GM12878 (cell line): ENCODE measurements around the gene FGF12. TPM values are rescaled to one million over a fixed set of nuclear protein-coding genes. Genes with fewer than 3 reads are reported as not detected.

Experiments used
- ATAC-seq: fragments of 200-7000 bp; cut with Tn5 transposase; 3 replicates; pipeline ENCODE4 v1.9.1; 2020; ENCODE audit warnings: mild to moderate bottlenecking, moderate library complexity
- BruUV-seq: library from RNA; stranded (reverse); fragments of 400-500 nt; replicated peaks from 2 replicates; lab custom pipeline; 2021; lab: Mats Ljungman, UMichigan
- CTCF ChIA-PET: fragments of 300-600 bp; sonication (Branson Sonifier 250); formaldehyde crosslinking; extraction: SDS; loops from one replicate; lab custom pipeline; 2021; ENCODE audit warnings: inconsistent platforms; lab: Yijun Ruan, JAX
- POLR2A ChIA-PET: fragments of 350-600 bp; formaldehyde crosslinking; extraction: SDS; loops from one replicate; lab custom pipeline; 2021; ENCODE audit warnings: inconsistent platforms; lab: Charles Lee
- RAD21 ChIA-PET: fragments of 300-600 bp; sonication (Branson Sonifier 250); formaldehyde crosslinking; loops from one replicate; lab custom pipeline; 2023; ENCODE audit warnings: antibody characterized with exemption; ENCODE audit not compliant: unreplicated experiment; lab: Charles Lee
- SMC1A ChIA-PET: fragments of 300-600 bp; sonication (Branson Sonifier 250); formaldehyde crosslinking; loops from one replicate; lab custom pipeline; 2023; ENCODE audit not compliant: unreplicated experiment, uncharacterized antibody; lab: Charles Lee
- DNase-seq: peaks from one replicate; pipeline ENCODE4 v3.0.0-alpha.2; 2011; ENCODE audit warnings: low read depth, low spot score
- FAIRE-seq: peaks from 3 replicates; lab custom pipeline; 2011; peaks lifted over from hg19 to GRCh38; lab: Jason Lieb, UNC
- H2AFZ ChIP-seq: 2 replicates; pipeline ENCODE4 v1.6.0; 2011; ENCODE audit warnings: low read depth, low read length, control low read depth; ENCODE audit not compliant: control insufficient read depth
- H3K27ac ChIP-seq: 2 replicates; pipeline ENCODE4 v1.5.1; 2011; ENCODE audit warnings: control low read depth; ENCODE audit not compliant: control insufficient read depth, insufficient read depth
- H3K27me3 ChIP-seq, 2 experiments: replicated peaks in 1 of 2; 2 replicates each; pipeline versions ENCODE4 v1.6.0 to v1.6.1; 2011; ENCODE audit warnings: low read length in 1 of 2; ENCODE audit not compliant: control insufficient read depth in 2 of 2, insufficient read depth in 2 of 2
- H3K36me3 ChIP-seq, 2 experiments: 2 replicates each; pipeline ENCODE4 v1.5.1; 2011; ENCODE audit warnings: low read length in 1 of 2; ENCODE audit not compliant: control insufficient read depth in 2 of 2, insufficient read depth in 2 of 2
- H3K4me1 ChIP-seq: 2 replicates; pipeline ENCODE4 v1.6.1; 2011; ENCODE audit warnings: mild to moderate bottlenecking, low read length, moderate library complexity, mixed read lengths; ENCODE audit not compliant: control insufficient read depth, insufficient read depth
- H3K4me2 ChIP-seq: 2 replicates; pipeline ENCODE4 v1.6.0; 2011; ENCODE audit warnings: control low read depth; ENCODE audit not compliant: control insufficient read depth, insufficient read depth
- H3K4me3 ChIP-seq: fragments of 200-600 bp; sonication (generic); 2 replicates; pipeline ENCODE4 v1.5.1; 2016
- H3K79me2 ChIP-seq: 2 replicates; pipeline ENCODE4 v1.6.0; 2011; ENCODE audit warnings: low read length; ENCODE audit not compliant: control insufficient read depth, insufficient read depth
- H3K9ac ChIP-seq: 2 replicates; pipeline ENCODE4 v1.8.0; 2011; ENCODE audit warnings: low read length, control low read depth, mixed read lengths; ENCODE audit not compliant: control insufficient read depth, insufficient read depth
- H3K9me3 ChIP-seq: replicated peaks from 3 replicates; pipeline ENCODE4 v1.5.1; 2011; ENCODE audit warnings: mild to moderate bottlenecking, low read length; ENCODE audit not compliant: control insufficient read depth, insufficient read depth
- H4K20me1 ChIP-seq: 2 replicates; pipeline ENCODE4 v1.6.0; 2011; ENCODE audit not compliant: control insufficient read depth, insufficient read depth
- RAD21 ChIP-seq: IDR thresholded peaks from 2 replicates; pipeline ENCODE4 v1.6.1; 2011; ENCODE audit warnings: mild to moderate bottlenecking, low read depth, low read length, moderate library complexity; ENCODE audit not compliant: insufficient read depth
- SMC3 ChIP-seq: IDR thresholded peaks from 2 replicates; pipeline ENCODE4 v1.6.1; 2011; ENCODE audit warnings: low read length, improper control_type of control experiment, borderline replicate concordance
- SREBF2 ChIP-seq: IDR thresholded peaks from 2 replicates; pipeline ENCODE4 v1.6.1; 2012; ENCODE audit warnings: mild to moderate bottlenecking, low read length
- ZNF207 ChIP-seq: fragments of 450-650 bp; IDR thresholded peaks from 2 replicates; pipeline ENCODE4 v1.6.1; 2014; ENCODE audit warnings: antibody characterized with exemption, mild to moderate bottlenecking, borderline replicate concordance
- WGBS: methylation state at CpG from one replicate; pipeline ENCODE4 v1.1.6; 2016; ENCODE audit warnings: low lambda C conversion rate; ENCODE audit not compliant: insufficient replicate concordance, insufficient coverage; ENCODE audit errors: missing lambda C conversion rate; 5-methylcytosine and 5-hydroxymethylcytosine counted together
- in situ Hi-C: fragments of 300-500 bp; cut with MboI; formaldehyde crosslinking; loops from 9 replicates; pipeline ENCODE4 v1.14.3; 2018; ENCODE audit warnings: mixed read lengths
- intact Hi-C: fragments of 100-400 bp; cut with micrococcal nuclease; formaldehyde crosslinking; loops from one replicate; pipeline ENCODE4 v1.14.2; 2022; ENCODE audit not compliant: unreplicated experiment
- polyA plus RNA-seq, 11 experiments: library from polyadenylated mRNA; depleted of rRNA in 4 of 11; unstranded in 6 of 11; stranded (reverse) in 5 of 11; fragments of >200 nt; fragmentation: Nextera tagmentation in 4 of 11; fragmentation: Illumina TruSeq in 1 of 11; extraction: Ambion mirVana in 4 of 11; extraction: Trizol in 1 of 11; gene quantifications; 1 replicate in 1 of 11; 2 replicates in 10 of 11; pipeline versions ENCODE4 v1.2.1 to v1.2.3, GENCODE V29; 2011 to 2016; ENCODE audit warnings: inconsistent platforms in 2 of 11, missing spikeins in 2 of 11, low read depth in 1 of 11
- total RNA-seq, 4 experiments: library from RNA; depleted of rRNA in 3 of 4; stranded (reverse); fragments of >200 nt in 3 of 4; fragmentation: Illumina TruSeq in 1 of 4; extraction: Trizol in 1 of 4; gene quantifications; 2 replicates each; pipeline versions ENCODE4 v1.2.1 to v1.2.3, GENCODE V29; 2013 to 2021
- TF ChIP-seq, protein P1 (sequence below), 3 experiments: IDR thresholded peaks in 2 of 3; conservative IDR thresholded peaks in 1 of 3; 2 replicates each; pipeline ENCODE4 v1.5.1; 2011; ENCODE audit warnings: low read depth in 3 of 3, low read length in 3 of 3, mild to moderate bottlenecking in 3 of 3, control low read depth in 2 of 3, moderate library complexity in 2 of 3, inconsistent platforms in 1 of 3, mixed read lengths in 1 of 3; ENCODE audit not compliant: control insufficient read depth in 2 of 3, insufficient read depth in 1 of 3; ENCODE audit errors: extremely low read depth in 1 of 3

FGF12 gene
- total and polyA plus RNA-seq, 10 of the 15 experiments (the other 5 are each of a cell fraction or from before 2014, with no cell fraction given) = 0.03 to 0.43 (median 0.13) TPM; not detected in 7

- ATAC-seq = peak; percentile 71
- FAIRE-seq = no peak
- H2AFZ ChIP-seq = no peak overlapping the region
- BruUV-seq = no TSS peak
- WGBS = 23% methylated on average over 5 of the region's 5 CpGs
- ChIA-PET CTCF (interaction anchor here (0.9 to 1.4 kb wide), 3 partner anchors 8 to 33 kb away, joined by 3 read pairs; no protein-coding TSS in a partner anchor), POLR2A (no interaction called here), SMC1A (no interaction called here), RAD21 (no interaction called here)
- H3K27me3 ChIP-seq = no peaks in the 10 kb centered on the region
- no peak for DNase-seq
- H3K79me2 ChIP-seq = no peaks in the 10 kb centered on the region
- intact Hi-C loops (loop anchor here (2.0 kb wide), 1 partner anchor 206 kb away; no protein-coding TSS in a partner anchor), in situ Hi-C loops (no loop called here)
- H3K27ac ChIP-seq = no peak overlapping the region
- H4K20me1 ChIP-seq = no peaks in the 10 kb centered on the region
- TF ChIP-seq, protein P1, sequence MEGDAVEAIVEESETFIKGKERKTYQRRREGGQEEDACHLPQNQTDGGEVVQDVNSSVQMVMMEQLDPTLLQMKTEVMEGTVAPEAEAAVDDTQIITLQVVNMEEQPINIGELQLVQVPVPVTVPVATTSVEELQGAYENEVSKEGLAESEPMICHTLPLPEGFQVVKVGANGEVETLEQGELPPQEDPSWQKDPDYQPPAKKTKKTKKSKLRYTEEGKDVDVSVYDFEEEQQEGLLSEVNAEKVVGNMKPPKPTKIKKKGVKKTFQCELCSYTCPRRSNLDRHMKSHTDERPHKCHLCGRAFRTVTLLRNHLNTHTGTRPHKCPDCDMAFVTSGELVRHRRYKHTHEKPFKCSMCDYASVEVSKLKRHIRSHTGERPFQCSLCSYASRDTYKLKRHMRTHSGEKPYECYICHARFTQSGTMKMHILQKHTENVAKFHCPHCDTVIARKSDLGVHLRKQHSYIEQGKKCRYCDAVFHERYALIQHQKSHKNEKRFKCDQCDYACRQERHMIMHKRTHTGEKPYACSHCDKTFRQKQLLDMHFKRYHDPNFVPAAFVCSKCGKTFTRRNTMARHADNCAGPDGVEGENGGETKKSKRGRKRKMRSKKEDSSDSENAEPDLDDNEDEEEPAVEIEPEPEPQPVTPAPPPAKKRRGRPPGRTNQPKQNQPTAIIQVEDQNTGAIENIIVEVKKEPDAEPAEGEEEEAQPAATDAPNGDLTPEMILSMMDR (IDR thresholded peaks at IDR 0.05 in 2 of 3, conservative IDR thresholded peaks at IDR 0.05 in 1 of 3; ENCODE audit: control insufficient read depth in 2 of 3, extremely low read depth in 1 of 3, insufficient read depth in 1 of 3, low read depth in 3 of 3, low read length in 3 of 3) = peak; percentile 26 to 43 (median 35); a peak in 4 of 6 replicates
- TF ChIP-seq ZNF207 (no peak), SMC3 (peak; percentile 15; the same call in 1 of the 2 replicates), RAD21 (peak; percentile 41), SREBF2 (no peak)
- no peaks in the 10 kb centered on the region; the same call in 2 of the 3 replicates for H3K9me3 ChIP-seq
- H3K4me3 ChIP-seq = no peak overlapping the region
- H3K9ac ChIP-seq = no peak overlapping the region
- no peaks in the 10 kb centered on the region for H3K4me1 ChIP-seq
- H3K36me3 ChIP-seq = no peaks in the 10 kb centered on the region
- H3K4me2 ChIP-seq = no peak overlapping the region
These were observed 45.0 kb upstream of the FGF12 start for GRCh38 chr3:192772240-192772894.
